Myocyte (in vitro differentiated cells): ENCODE results near the gene JMY. TPM values are rescaled to one million over a fixed set of nuclear protein-coding genes. Genes with fewer than 3 reads are reported as not detected.
"Not testable (repeated sequence)": the region's sequence is repeated elsewhere in the genome, so short reads cannot be mapped to it uniquely, and the experiment has no call there.

Source experiments
- DNase-seq: peaks from one replicate; pipeline ENCODE4 v3.0.0-alpha.2; 2012; ENCODE audit warnings: low read depth
- total RNA-seq: library from RNA; depleted of rRNA; stranded (reverse); fragments of >200 nt; gene quantifications from 2 replicates; pipeline ENCODE4 v1.2.3, GENCODE V29; 2014

The JMY gene
- total RNA-seq, 1 donor from 2014 or later: 14.9 TPM

- DNase-seq: no peak
Observed at GRCh38 chr5:79236362-79236969, 535 bp downstream of the JMY start.

- peak; percentile 37 for DNase-seq
Observed at GRCh38 chr5:79236970-79237739, 1.2 kb downstream of the JMY start.

GRCh38 chr5:79237740-79238560, 2.0 kb downstream of the JMY start:
- DNase-seq: no peak

- DNase-seq: no peak
Observed at GRCh38 chr5:79240561-79240960, 4.6 kb downstream of the JMY start.

GRCh38 chr5:79241535-79241979, 5.6 kb downstream of the JMY start:
- no peak for DNase-seq

- DNase-seq: no peak
Observed at GRCh38 chr5:79242242-79243039, 6.5 kb downstream of the JMY start.

- DNase-seq: peak; percentile 12
Observed at GRCh38 chr5:79243224-79243623, 7.3 kb downstream of the JMY start.

GRCh38 chr5:79254067-79254466, 18.1 kb downstream of the JMY start:
- DNase-seq: not testable (repeated sequence)

- peak; percentile 35 for DNase-seq
Observed at GRCh38 chr5:79255786-79256557, 20.0 kb downstream of the JMY start.

- DNase-seq: peak; percentile 12
Observed at GRCh38 chr5:79256563-79256962, 20.6 kb downstream of the JMY start.

- no peak for DNase-seq
Observed at GRCh38 chr5:79257314-79257713, 21.4 kb downstream of the JMY start.

GRCh38 chr5:79258801-79259200, 22.9 kb downstream of the JMY start:
- DNase-seq: no peak

- no peak for DNase-seq
Observed at GRCh38 chr5:79259383-79259782, 23.5 kb downstream of the JMY start.

GRCh38 chr5:79259810-79260209, 23.9 kb downstream of the JMY start:
- no peak for DNase-seq

GRCh38 chr5:79261897-79262296, 26.0 kb downstream of the JMY start:
- DNase-seq: no peak

GRCh38 chr5:79263290-79263689, 27.4 kb downstream of the JMY start:
- DNase-seq: no peak

GRCh38 chr5:79267180-79267579, 31.2 kb downstream of the JMY start:
- no peak for DNase-seq

GRCh38 chr5:79269733-79270166, 33.8 kb downstream of the JMY start:
- DNase-seq: no peak

GRCh38 chr5:79273341-79273740, 37.4 kb downstream of the JMY start:
- no peak for DNase-seq

- DNase-seq: peak; percentile 6
Observed at GRCh38 chr5:79284846-79285245, 48.9 kb downstream of the JMY start.
